GM12865 (cell line): Measurements from ENCODE around the gene EGFR.

Experiments used
- DNase-seq: peaks from one replicate; pipeline ENCODE4 v3.0.0; 2010; ENCODE audit warnings: low read depth
- H3K4me3 ChIP-seq: 2 replicates; pipeline ENCODE4 v1.5.1; 2011; ENCODE audit warnings: mild to moderate bottlenecking, low read depth, low read length, control low read depth
- TF ChIP-seq, protein P1 (sequence below): IDR thresholded peaks from 2 replicates; pipeline ENCODE4 v1.5.1; 2011; ENCODE audit warnings: low read length, control low read depth, low read depth, inconsistent platforms; ENCODE audit not compliant: insufficient read depth; ENCODE audit errors: missing control alignments

EGFR gene

DNA sequence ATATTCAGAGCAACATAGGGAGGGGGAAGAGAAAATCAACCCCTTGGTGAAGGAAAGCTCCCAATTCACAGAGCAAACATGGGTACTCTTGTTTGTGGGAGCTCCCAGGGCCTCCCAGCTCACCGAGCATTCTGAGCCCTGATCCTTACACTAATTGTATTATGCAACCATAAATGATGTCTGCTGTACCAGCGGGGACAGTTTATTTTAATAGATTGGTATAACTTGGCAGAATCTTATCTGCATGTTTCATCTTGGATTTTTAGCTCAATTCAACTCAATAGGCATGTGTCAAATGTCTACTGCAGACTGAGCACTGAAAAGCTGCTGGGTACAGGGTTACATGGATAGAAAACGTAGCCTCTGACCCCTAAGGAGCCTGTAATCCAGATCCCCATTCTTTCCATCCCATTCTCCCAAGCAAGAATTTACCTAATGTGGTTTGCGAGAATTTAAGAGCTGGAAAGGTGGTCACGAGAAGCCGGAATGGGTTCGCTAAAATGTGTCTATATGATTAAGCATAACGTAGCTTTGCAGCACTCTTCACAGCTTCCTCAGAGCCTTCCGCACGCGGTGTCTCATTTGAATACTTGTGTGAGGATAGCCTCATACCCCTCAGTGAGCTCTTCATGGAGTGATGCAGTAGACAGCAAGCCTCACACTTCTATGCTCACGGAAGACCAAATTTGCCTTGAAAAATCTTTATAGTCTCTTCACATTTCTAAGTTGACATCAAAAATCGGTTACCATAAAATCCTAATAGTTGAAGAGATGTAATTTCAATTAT lies 18.3 kb downstream of the EGFR start:
- no peak for DNase-seq
- TF ChIP-seq, protein P1, sequence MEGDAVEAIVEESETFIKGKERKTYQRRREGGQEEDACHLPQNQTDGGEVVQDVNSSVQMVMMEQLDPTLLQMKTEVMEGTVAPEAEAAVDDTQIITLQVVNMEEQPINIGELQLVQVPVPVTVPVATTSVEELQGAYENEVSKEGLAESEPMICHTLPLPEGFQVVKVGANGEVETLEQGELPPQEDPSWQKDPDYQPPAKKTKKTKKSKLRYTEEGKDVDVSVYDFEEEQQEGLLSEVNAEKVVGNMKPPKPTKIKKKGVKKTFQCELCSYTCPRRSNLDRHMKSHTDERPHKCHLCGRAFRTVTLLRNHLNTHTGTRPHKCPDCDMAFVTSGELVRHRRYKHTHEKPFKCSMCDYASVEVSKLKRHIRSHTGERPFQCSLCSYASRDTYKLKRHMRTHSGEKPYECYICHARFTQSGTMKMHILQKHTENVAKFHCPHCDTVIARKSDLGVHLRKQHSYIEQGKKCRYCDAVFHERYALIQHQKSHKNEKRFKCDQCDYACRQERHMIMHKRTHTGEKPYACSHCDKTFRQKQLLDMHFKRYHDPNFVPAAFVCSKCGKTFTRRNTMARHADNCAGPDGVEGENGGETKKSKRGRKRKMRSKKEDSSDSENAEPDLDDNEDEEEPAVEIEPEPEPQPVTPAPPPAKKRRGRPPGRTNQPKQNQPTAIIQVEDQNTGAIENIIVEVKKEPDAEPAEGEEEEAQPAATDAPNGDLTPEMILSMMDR, result no peak
- H3K4me3 ChIP-seq, result no peak overlapping the region

DNA sequence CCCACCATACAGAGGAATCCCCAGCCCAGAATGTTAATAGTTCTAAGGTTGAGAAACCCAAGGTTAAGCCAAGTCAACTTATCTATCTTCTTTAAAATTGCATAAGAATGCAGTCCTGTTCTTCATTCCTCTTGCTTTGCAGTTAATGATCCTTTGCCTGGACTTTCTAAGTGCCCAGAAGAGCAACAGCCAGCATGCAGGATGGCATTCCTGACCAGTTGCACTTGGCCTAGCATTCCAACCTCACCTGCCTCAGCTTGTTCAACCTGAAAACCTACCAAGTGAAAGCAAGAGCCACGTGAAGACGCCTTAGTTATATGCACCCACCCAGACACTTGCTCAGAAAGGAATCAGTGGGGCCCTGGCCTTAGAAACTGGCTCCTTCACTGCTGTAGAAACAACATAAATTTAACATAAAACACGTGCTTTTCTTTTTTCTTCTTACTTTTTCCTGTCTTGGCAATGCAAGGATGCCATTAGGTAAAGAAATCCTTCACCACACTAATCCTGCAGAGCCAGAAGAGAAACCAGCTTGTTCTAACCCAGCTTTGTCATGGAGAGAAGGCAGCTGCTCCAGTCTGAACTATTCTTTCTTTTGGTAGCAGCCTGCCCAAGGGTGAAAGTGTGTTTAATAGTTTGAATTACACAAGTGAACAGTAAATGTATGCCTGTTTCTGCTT lies 25.0 kb downstream of the EGFR start:
- TF ChIP-seq, protein P1, result no peak
- no peak overlapping the region for H3K4me3 ChIP-seq

DNA sequence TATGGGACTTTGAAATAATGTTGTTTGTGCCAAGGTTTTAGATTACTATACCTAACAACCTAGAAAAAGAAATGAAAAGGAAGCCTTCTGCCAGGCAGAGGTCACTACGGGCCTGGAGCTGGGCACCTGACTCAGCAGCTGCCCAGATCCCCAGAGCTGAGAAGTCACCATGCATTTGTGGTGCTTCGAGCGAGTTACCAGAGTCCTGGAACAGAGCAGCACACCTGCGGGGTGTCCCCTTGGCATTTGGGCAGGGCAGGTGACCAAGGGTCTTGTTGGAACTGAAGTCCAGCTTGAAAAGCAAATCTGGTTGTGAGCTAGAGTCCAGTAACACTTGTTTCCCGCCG lies 25.5 kb downstream of the EGFR start:
- DNase-seq, result no peak
- TF ChIP-seq, protein P1, result no peak
- no peak overlapping the region for H3K4me3 ChIP-seq

More for the DNA sequence above, 25.0 kb downstream of the EGFR start:
- no peak for DNase-seq

DNA sequence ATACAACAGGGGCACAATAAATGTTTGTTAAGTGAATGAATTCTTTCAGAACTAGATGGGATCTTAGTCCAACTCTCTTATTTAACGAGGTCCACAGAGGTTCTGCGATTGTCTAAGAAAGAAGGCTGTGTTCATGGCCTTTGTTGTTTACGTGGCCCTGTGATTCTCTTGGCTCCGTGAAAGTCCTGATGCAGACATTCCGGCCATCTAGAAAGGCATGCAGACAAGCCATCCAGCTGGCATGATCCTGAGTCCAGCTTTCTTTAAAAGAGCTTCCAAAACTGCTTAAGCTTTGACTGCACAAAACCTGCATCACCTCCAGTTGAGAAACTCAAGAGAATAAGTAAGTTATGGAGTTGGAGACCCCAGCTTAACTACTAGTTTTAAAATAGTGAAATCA lies 26.0 kb downstream of the EGFR start:
- no peak for DNase-seq
- TF ChIP-seq, protein P1, result no peak
- H3K4me3 ChIP-seq, result no peak overlapping the region

DNA sequence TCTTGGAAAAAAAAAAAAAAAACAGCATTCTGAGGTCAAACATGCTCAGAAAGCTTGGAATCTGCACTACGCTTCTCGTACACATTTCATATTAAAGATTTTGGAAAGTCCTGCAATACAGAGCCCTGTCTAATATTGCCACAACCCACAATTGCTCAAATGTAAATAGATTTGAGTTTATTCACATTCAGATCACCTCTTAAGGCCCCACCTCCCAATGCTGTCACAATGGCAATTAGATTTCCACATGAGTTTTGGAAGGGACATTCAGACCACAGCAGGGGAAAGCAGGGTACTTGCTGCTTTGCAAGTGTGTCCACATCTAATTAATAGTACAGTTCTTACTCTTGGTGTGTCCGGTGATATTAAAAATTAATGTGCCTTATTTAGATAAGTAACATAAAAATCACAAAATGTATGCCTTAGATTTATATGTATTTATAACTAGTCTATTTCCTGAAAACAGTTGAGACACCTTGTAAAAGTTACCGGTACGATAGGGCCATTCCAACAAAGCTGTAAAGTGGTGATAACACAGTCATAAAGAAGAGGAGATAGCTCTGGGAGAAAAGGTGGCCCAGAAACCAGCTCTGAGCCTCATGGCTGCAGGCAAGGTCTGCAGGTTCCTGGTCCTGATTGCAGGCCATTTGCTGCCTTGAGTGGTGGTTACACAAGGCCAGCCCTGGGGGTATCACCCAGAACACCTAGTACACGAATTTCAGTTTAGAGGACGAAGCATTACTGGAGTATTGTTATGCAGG lies 27.9 kb downstream of the EGFR start:
- H3K4me3 ChIP-seq, result no peak overlapping the region
- TF ChIP-seq, protein P1, result no peak
- DNase-seq, result no peak

DNA sequence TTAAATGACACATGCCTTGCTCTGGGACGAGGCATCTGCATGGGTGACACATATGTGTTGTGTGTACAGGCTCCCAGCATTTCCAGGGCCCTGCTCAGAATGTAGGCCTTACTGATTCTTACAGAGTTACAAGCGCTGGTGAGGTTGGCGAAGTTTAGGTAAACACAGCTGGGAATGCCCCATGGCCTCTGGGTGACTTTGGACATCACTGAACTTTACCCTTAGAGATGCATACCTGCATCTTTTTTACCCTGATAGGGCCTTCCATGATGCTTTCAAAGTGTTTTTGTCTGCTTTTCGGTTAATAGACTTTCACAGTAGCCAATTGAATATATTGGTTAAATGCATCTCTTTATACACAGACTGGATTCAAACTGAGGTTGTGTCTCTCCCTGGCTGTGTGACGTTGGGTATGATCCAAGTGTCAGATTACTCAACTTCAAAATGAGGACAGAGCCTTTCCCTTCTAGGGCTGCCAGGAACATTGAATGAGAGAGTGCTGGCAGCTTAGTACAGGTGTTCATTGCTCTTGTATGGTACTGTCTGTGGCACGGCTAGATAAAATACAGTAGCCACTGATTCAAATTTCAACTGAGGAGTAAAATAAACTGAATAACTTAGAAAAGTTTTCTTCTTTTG lies 29.5 kb downstream of the EGFR start:
- H3K4me3 ChIP-seq, result no peak overlapping the region
- DNase-seq, result no peak
- TF ChIP-seq, protein P1, result no peak
